CD14-positive monocyte (primary cell): Measurements from ENCODE around the gene NARF. TPM values are rescaled to one million over a fixed set of nuclear protein-coding genes. Genes with fewer than 3 reads are reported as not detected.

Experiments
- DNase-seq, 3 donors: peaks; one replicate each; pipeline ENCODE4 v3.0.0-alpha.2; 2011 to 2022
- H2AFZ ChIP-seq: 2 replicates; pipeline ENCODE4 v1.6.0; 2012; ENCODE audit warnings: mild to moderate bottlenecking, low read depth, low read length, inconsistent platforms; ENCODE audit not compliant: insufficient read depth, poor library complexity, severe bottlenecking
- H3K27ac ChIP-seq, 2 donors: 1 replicate in 1 of 2; 2 replicates in 1 of 2; pipeline ENCODE4 v1.5.1; 2012 to 2013; ENCODE audit warnings: low read length in 2 of 2, control low read depth in 1 of 2, inconsistent platforms in 1 of 2, low read depth in 1 of 2, mild to moderate bottlenecking in 1 of 2
- H3K27me3 ChIP-seq, 2 donors: one replicate each; pipeline versions ENCODE4 v1.6.0 to v1.6.1; 2011 to 2013; ENCODE audit warnings: low read length in 2 of 2; ENCODE audit not compliant: control insufficient read depth in 2 of 2, insufficient read depth in 2 of 2
- H3K36me3 ChIP-seq, 2 donors: replicated peaks in 1 of 2; 1 replicate in 1 of 2; 2 replicates in 1 of 2; pipeline versions ENCODE4 v1.5.1 to v1.6.1; 2012 to 2013; ENCODE audit warnings: low read length in 2 of 2, control low read depth in 1 of 2, inconsistent platforms in 1 of 2, mild to moderate bottlenecking in 1 of 2; ENCODE audit not compliant: insufficient read depth in 2 of 2, control insufficient read depth in 1 of 2
- H3K4me1 ChIP-seq, 2 donors: 1 replicate in 1 of 2; 2 replicates in 1 of 2; pipeline versions ENCODE4 v1.5.1 to v1.6.1; 2012 to 2013; ENCODE audit warnings: low read length in 2 of 2, control low read depth in 1 of 2, inconsistent platforms in 1 of 2, mild to moderate bottlenecking in 1 of 2, moderate library complexity in 1 of 2; ENCODE audit not compliant: insufficient read depth in 2 of 2, control insufficient read depth in 1 of 2
- H3K4me2 ChIP-seq: replicated peaks from 2 replicates; pipeline ENCODE3; 2012; ENCODE audit warnings: low read length, moderate library complexity, mild to moderate bottlenecking; ENCODE audit not compliant: poor library complexity, severe bottlenecking; ENCODE audit errors: extremely low read depth
- H3K4me3 ChIP-seq, 3 experiments: fragments of 200-600 bp in 1 of 3; sonication (generic) in 1 of 3; replicated peaks in 1 of 3; 1 replicate in 2 of 3; 2 replicates in 1 of 3; pipeline ENCODE4 v1.5.1; 2011 to 2013; ENCODE audit warnings: low read length in 3 of 3, mild to moderate bottlenecking in 3 of 3, control low read depth in 2 of 3, low read depth in 2 of 3, inconsistent platforms in 1 of 3, moderate library complexity in 1 of 3
- H3K79me2 ChIP-seq: 2 replicates; pipeline ENCODE4 v1.6.0; 2012; ENCODE audit warnings: mild to moderate bottlenecking, control low read depth, inconsistent platforms, low read length, moderate library complexity; ENCODE audit not compliant: insufficient read depth
- H3K9ac ChIP-seq: 2 replicates; pipeline ENCODE4 v1.6.0; 2017; ENCODE audit warnings: low read length, mild to moderate bottlenecking; ENCODE audit not compliant: insufficient read depth, poor library complexity, severe bottlenecking
- H3K9me3 ChIP-seq, 2 donors: replicated peaks in 1 of 2; 1 replicate in 1 of 2; 2 replicates in 1 of 2; pipeline versions ENCODE4 v1.5.1 to v1.6.1; 2012 to 2013; ENCODE audit warnings: low read length in 2 of 2, control low read depth in 1 of 2; ENCODE audit not compliant: control insufficient read depth in 1 of 2, insufficient read depth in 1 of 2
- H4K20me1 ChIP-seq: 2 replicates; pipeline ENCODE4 v1.6.0; 2012; ENCODE audit warnings: mild to moderate bottlenecking, low read length, control low read depth, moderate library complexity; ENCODE audit not compliant: insufficient read depth
- H3K27ac Mint-ChIP-seq, 7 donors: one replicate each; pipeline ENCODE4 v1.8.0; 2020; ENCODE audit warnings: mild to moderate bottlenecking in 7 of 7, mixed read lengths in 7 of 7, moderate library complexity in 6 of 7, inconsistent platforms in 2 of 7
- H3K27me3 Mint-ChIP-seq, 3 donors: one replicate each; pipeline ENCODE4 v1.8.0; 2021 to 2022; ENCODE audit warnings: low read depth in 3 of 3, mild to moderate bottlenecking in 3 of 3, mixed read lengths in 3 of 3, moderate library complexity in 3 of 3, inconsistent platforms in 1 of 3
- H3K36me3 Mint-ChIP-seq, 2 donors: one replicate each; pipeline ENCODE4 v1.8.0; 2020; ENCODE audit warnings: mixed read lengths in 2 of 2, inconsistent platforms in 1 of 2, mild to moderate bottlenecking in 1 of 2
- H3K4me1 Mint-ChIP-seq: one replicate; pipeline ENCODE4 v1.8.0; 2020; ENCODE audit warnings: mild to moderate bottlenecking, mixed read lengths
- H3K4me3 Mint-ChIP-seq, 2 donors: one replicate each; pipeline ENCODE4 v1.8.0; 2020; ENCODE audit warnings: mild to moderate bottlenecking in 2 of 2, mixed read lengths in 2 of 2, moderate library complexity in 1 of 2
- H3K9me3 Mint-ChIP-seq, 7 donors: one replicate each; pipeline ENCODE4 v1.8.0; 2020 to 2022; ENCODE audit warnings: mixed read lengths in 7 of 7, mild to moderate bottlenecking in 6 of 7, moderate library complexity in 6 of 7, inconsistent platforms in 2 of 7
- CTCF ChIP-seq: fragments of 200-600 bp; IDR thresholded peaks from one replicate; pipeline ENCODE4 v1.8.0; 2022; ENCODE audit warnings: antibody characterized with exemption, mild to moderate bottlenecking
- WGBS: methylation state at CpG from one replicate; pipeline ENCODE4 v1.1.5; 2013; ENCODE audit warnings: missing lambda C conversion rate; ENCODE audit not compliant: insufficient coverage; 5-methylcytosine and 5-hydroxymethylcytosine counted together
- intact Hi-C, 2 donors: fragments of 100-400 bp; cut with micrococcal nuclease; formaldehyde crosslinking; loops; one replicate each; pipeline versions ENCODE4 v1.15.0 to v1.15.1; 2023
- polyA plus RNA-seq, 3 donors: library from polyadenylated mRNA; depleted of rRNA in 1 of 3; unstranded in 2 of 3; stranded (reverse) in 1 of 3; fragments of 300-500 nt in 2 of 3; fragments of >200 nt in 1 of 3; fragmentation: Illumina TruSeq in 2 of 3; gene quantifications; 1 replicate in 2 of 3; 2 replicates in 1 of 3; pipeline ENCODE4 v1.2.3, GENCODE V29; 2012 to 2021

The NARF gene
- polyA plus RNA-seq, 3 donors, result 91.2 to 101 (median 100) TPM

- H3K4me2 ChIP-seq, result no peak overlapping the region
- intact Hi-C loops, result no loop called here
- Mint-ChIP-seq H3K9me3 (no peaks in the 10 kb centered on the region), H3K4me1 (peaks cover 24% of the 10 kb centered on the region), H3K4me3 (no peak overlapping the region), H3K27me3 (no peaks in the 10 kb centered on the region), H3K36me3 (peaks cover 3 to 4% of the 10 kb centered on the region in 2 donors), H3K27ac (peak overlapping the region in 6 of 7 donors; percentile 1 to 78 (median 22))
- peak; percentile 42 for TF ChIP-seq CTCF
- H4K20me1 ChIP-seq, result peaks cover 99% of the 10 kb centered on the region
- no peak overlapping the region for H3K4me3 ChIP-seq
- H3K27me3 ChIP-seq, result no peaks in the 10 kb centered on the region
- H2AFZ ChIP-seq, result no peak overlapping the region
- no peaks in the 10 kb centered on the region for H3K36me3 ChIP-seq
- H3K9ac ChIP-seq, result no peak overlapping the region
- peaks cover 100% of the 10 kb centered on the region for H3K79me2 ChIP-seq
- WGBS, result 78% methylated on average over 12 of the region's 17 CpGs
- no peaks in the 10 kb centered on the region for H3K9me3 ChIP-seq
- peak; percentile 42 to 53 (median 53) for DNase-seq
- no peak overlapping the region for H3K27ac ChIP-seq
- H3K4me1 ChIP-seq, result peaks cover 6 to 13% of the 10 kb centered on the region in 2 donors
Measured at GRCh38 chr17:82528484-82529265, 70.1 kb downstream of the NARF start.

GRCh38 chr17:82529914-82530300 lies 71.4 kb downstream of the NARF start:
- H3K27me3 Mint-ChIP-seq, result no peaks in the 10 kb centered on the region
- H3K4me3 ChIP-seq, result no peak overlapping the region
- peaks cover 4 to 7% of the 10 kb centered on the region in 2 donors for H3K36me3 Mint-ChIP-seq
- peaks cover 99% of the 10 kb centered on the region for H4K20me1 ChIP-seq
- TF ChIP-seq CTCF, result no peak
- H3K36me3 ChIP-seq, result no peaks in the 10 kb centered on the region
- peak overlapping the region in 1 of 7 donors; percentile 10 for H3K27ac Mint-ChIP-seq
- H2AFZ ChIP-seq, result no peak overlapping the region
- H3K9me3 Mint-ChIP-seq, result no peaks in the 10 kb centered on the region
- no peak overlapping the region for H3K4me3 Mint-ChIP-seq
- 71% methylated on average over 5 of the region's 9 CpGs for WGBS
- no peak overlapping the region for H3K27ac ChIP-seq
- H3K4me1 Mint-ChIP-seq, result peaks cover 23% of the 10 kb centered on the region
- no peaks in the 10 kb centered on the region for H3K27me3 ChIP-seq
- DNase-seq, result no peak
- H3K79me2 ChIP-seq, result peaks cover 100% of the 10 kb centered on the region
- no peak overlapping the region for H3K9ac ChIP-seq
- no peaks in the 10 kb centered on the region for H3K9me3 ChIP-seq
- peaks cover 6 to 13% of the 10 kb centered on the region in 2 donors for H3K4me1 ChIP-seq
- no peak overlapping the region for H3K4me2 ChIP-seq
- intact Hi-C loops, result no loop called here
